Stimulated activated CD4-positive, alpha-beta T cell treated with anti-CD3 and anti-CD28 coated beads, Interleukin-4, amount 100 ng/mL, for 24 hours (primary cell): ENCODE data around the gene BATF2.

Source experiments
- DNase-seq: peaks from one replicate; pipeline ENCODE4 v3.0.0-alpha.2; 2020

The BATF2 gene

DNA sequence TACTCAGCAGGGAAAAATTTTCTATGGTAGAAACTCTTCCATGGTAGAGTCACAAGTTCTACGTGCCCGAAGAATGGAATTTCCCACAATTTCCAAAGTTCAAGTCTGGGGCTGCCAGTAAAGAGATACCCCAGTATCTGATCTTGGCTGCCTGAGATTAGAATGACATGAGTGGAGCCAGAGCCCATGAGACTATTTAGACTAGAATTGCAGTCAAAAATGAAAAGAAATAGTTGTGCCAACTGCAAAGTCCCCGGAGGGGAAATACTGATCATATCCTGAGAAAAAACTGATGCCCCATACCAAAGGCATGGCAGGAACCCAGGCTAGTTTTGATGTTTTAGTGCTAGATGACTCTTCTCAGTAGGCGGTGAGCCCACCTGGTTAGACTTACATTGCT is 36.1 kb downstream of the BATF2 start:
- DNase-seq = no peak

DNA sequence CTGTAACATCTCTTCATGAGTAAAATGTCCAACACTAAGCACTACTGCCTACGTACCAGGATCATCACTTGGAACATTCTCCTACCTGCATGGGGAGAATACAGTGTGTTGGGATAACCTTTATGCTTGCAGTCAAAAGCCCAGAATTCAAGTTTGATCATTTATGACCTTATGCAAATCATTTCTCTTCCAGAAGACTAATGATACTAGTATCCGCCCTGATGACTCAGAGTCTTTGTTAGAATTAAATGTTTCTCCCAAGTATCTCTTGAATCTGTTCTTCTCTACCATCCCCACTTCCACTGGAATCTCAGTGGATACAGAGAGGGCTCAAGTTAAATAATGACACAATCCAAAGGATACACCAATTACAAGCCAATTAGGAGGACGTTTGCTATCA is 37.3 kb downstream of the BATF2 start:
- no peak for DNase-seq

DNA sequence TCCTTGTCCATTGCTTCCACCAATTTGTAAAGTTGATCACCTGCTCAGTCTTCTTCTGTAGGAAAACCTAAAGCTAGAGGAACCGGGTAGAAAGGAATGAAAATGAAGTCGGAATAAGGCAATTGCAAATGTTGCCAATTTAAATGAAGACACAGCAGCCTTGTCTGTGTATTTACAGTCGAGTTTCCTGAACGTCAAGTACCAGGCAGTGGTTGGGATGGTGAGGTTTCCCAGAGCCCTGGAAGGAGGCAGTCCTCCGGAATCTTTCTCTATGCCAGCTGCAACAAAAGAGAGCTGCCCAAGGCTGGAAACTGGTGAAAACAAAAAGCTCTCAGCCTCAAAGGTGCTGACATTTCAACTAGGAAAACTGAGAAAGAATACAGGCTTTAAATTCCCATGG is 42.6 kb downstream of the BATF2 start:
- DNase-seq = no peak

DNA sequence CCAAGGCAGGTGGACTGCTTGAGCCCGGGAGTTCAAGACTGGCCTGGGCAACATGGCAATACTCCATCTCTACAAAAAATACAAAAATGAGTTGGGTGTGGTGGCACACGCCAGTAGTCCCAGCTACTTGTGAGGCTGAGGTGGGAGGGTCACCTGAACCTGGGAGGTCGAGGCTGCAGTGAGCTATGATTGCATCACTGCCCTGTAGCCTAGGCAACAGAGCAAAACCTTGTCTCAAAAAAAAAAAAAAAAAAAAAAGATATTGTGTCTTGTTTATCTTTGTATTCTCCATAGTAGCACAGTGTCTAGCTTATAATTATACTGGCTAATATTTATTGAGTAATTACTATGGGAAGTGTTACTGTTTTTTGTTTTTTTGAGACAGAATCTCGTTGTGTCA is 45.2 kb downstream of the BATF2 start:
- no peak for DNase-seq

DNA sequence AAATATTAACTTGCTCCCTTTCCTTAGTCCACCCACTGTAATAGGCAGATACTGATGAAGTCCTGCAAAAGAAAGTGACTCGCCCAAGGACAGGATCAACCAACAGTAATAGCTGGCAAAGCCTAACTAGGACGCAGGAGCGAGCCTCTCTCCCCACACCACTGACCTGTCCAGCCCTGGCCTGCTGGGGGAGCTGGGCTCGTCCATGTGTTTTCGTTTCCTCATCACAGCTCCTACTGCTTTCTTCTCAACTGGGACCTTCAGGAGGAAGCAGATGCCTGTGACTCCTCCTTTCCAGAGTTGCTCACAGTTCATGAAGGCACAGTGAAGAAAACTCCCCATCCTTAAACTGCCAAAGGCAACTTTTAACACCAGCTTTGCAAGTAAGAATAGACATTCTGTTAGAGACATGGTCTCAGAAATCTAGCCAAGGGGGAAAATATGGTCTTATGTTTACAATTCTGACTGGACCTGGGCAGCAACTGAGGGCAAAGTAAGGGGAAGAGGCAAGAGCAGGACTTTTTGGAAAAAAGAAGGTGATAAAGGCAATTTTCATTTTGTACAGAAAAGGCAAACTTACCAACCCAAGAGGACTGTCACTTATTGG is 49.5 kb downstream of the BATF2 start:
- DNase-seq = no peak
